GM12878 (cell line): ENCODE data around the gene TYSND1. TPM values are rescaled to one million over a fixed set of nuclear protein-coding genes. Genes with fewer than 3 reads are reported as not detected.

Source experiments
- BCL3 ChIP-seq: IDR thresholded peaks from 2 replicates; pipeline ENCODE4 v1.6.1; 2011; ENCODE audit warnings: borderline replicate concordance, low read depth, mild to moderate bottlenecking, moderate library complexity, low read length; ENCODE audit not compliant: insufficient read depth, poor library complexity, severe bottlenecking
- BMI1 ChIP-seq: fragments of 450-650 bp; IDR thresholded peaks from 2 replicates; pipeline ENCODE4 v1.6.1; 2016; ENCODE audit warnings: mild to moderate bottlenecking, moderate library complexity, borderline replicate concordance
- CHD2 ChIP-seq: IDR thresholded peaks from 2 replicates; pipeline ENCODE4 v1.6.1; 2011; ENCODE audit warnings: low read depth, low read length, improper control_type of control experiment, borderline replicate concordance
- EED ChIP-seq: sonication (generic); IDR thresholded peaks from 2 replicates; pipeline ENCODE4 v1.6.1; 2016; ENCODE audit warnings: antibody characterized with exemption, low read depth
- IKZF1 ChIP-seq: fragments of 450-650 bp; conservative IDR thresholded peaks from 2 replicates; pipeline ENCODE4 v1.6.1; 2017; ENCODE audit warnings: antibody characterized with exemption, mild to moderate bottlenecking
- IRF4 ChIP-seq: IDR thresholded peaks from 2 replicates; pipeline ENCODE4 v1.6.1; 2011; ENCODE audit warnings: low read depth, low read length
- NFYA ChIP-seq: IDR thresholded peaks from 2 replicates; pipeline ENCODE4 v1.6.1; 2011; ENCODE audit warnings: low read depth, mild to moderate bottlenecking, low read length, improper control_type of control experiment, borderline replicate concordance
- NFYB ChIP-seq: IDR thresholded peaks from 2 replicates; pipeline ENCODE4 v1.6.1; 2011; ENCODE audit warnings: low read depth, mild to moderate bottlenecking, low read length, improper control_type of control experiment, moderate library complexity; ENCODE audit not compliant: insufficient read depth
- POLR2A ChIP-seq: IDR thresholded peaks from 2 replicates; pipeline ENCODE4 v1.6.1; 2011; ENCODE audit warnings: low read depth, mild to moderate bottlenecking, low read length
- RELB ChIP-seq: fragments of 450-650 bp; IDR thresholded peaks from 2 replicates; pipeline ENCODE4 v1.6.1; 2017; ENCODE audit warnings: low read depth, mild to moderate bottlenecking, moderate library complexity
- SKIL ChIP-seq: fragments of 450-650 bp; IDR thresholded peaks from 2 replicates; pipeline ENCODE4 v1.6.1; 2017; ENCODE audit warnings: mild to moderate bottlenecking, low read depth, inconsistent platforms; ENCODE audit not compliant: poor library complexity, severe bottlenecking
- SMARCA5 ChIP-seq: fragments of 450-650 bp; IDR thresholded peaks from 2 replicates; pipeline ENCODE4 v1.6.1; 2017; ENCODE audit warnings: mild to moderate bottlenecking
- TCF3 ChIP-seq: IDR thresholded peaks from 2 replicates; pipeline ENCODE4 v1.6.1; 2012; ENCODE audit warnings: low read depth, mild to moderate bottlenecking, low read length, borderline replicate concordance; ENCODE audit not compliant: insufficient read depth
- polyA plus RNA-seq, 11 experiments: library from polyadenylated mRNA; depleted of rRNA in 4 of 11; unstranded in 6 of 11; stranded (reverse) in 5 of 11; fragments of >200 nt; fragmentation: Nextera tagmentation in 4 of 11; fragmentation: Illumina TruSeq in 1 of 11; extraction: Ambion mirVana in 4 of 11; extraction: Trizol in 1 of 11; gene quantifications; 1 replicate in 1 of 11; 2 replicates in 10 of 11; pipeline versions ENCODE4 v1.2.1 to v1.2.3, GENCODE V29; 2011 to 2016; ENCODE audit warnings: inconsistent platforms in 2 of 11, missing spikeins in 2 of 11, low read depth in 1 of 11
- total RNA-seq, 4 experiments: library from RNA; depleted of rRNA in 3 of 4; stranded (reverse); fragments of >200 nt in 3 of 4; fragmentation: Illumina TruSeq in 1 of 4; extraction: Trizol in 1 of 4; gene quantifications; 2 replicates each; pipeline versions ENCODE4 v1.2.1 to v1.2.3, GENCODE V29; 2013 to 2021
- TF ChIP-seq, protein P1 (sequence below): fragments of 450-650 bp; IDR thresholded peaks from 2 replicates; pipeline ENCODE4 v1.6.1; 2017; ENCODE audit warnings: borderline replicate concordance
- TF ChIP-seq, protein P2 (sequence below): fragments of 450-650 bp; IDR thresholded peaks from 2 replicates; pipeline ENCODE4 v1.6.1; 2018; ENCODE audit warnings: mild to moderate bottlenecking, low read depth, moderate library complexity; ENCODE audit not compliant: partially characterized antibody
- TF ChIP-seq, protein P3 (sequence below): fragments of 450-650 bp; conservative IDR thresholded peaks from 2 replicates; pipeline ENCODE4 v1.6.1; 2017; ENCODE audit warnings: mild to moderate bottlenecking, moderate library complexity

Gene TYSND1
- total and polyA plus RNA-seq, 10 of the 15 experiments (the other 5 are each of a cell fraction or from before 2014, with no cell fraction given) = 1.9 to 21.4 (median 12.0) TPM

DNA sequence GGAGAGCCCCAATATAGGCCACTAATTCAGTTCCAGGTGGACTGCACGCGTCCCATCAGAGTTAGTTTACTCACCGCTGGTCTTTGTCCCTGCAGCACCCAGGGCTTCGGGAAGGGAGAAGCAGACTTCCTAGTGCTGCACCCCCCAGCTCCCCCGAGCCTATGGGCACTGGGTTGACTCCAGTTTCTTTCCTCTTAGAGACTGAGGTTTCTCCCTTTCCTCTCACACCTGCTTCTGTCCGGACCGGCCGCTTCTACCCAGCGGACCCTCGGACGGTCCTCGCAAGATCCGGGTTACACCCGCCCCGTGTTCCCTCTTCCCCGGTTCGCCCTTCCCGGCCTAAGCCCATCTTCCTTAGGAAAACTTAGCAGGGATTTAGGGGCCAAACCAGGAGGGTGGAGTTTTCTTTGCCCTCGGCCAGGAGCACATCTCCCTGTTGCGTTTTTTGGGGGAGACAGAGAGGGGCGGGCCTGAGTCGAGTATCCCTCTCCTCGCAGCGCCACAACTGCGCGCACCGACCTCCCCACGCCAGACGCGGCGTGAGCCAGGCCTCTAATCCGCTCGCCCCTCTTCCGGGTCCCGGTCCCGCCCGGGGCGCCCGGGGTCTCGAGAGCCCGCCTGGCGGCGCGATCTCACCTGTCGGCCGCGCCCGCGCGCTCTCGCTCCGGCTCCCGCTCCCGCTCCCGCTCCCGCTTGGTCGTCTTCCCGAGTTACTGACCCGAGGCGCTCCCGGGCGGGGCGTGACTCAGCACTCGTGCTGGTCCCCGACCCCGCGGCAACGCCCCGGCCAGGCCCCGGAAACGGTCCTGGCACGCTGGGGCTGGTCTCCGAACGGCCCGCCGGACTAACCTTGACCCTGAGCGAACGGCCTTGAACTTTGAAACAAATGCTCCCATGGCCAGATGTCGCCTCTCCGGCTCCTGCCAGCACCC, 14.1 kb downstream of the TYSND1 start, which contains the start of gene AIFM2 (continued):
- TF ChIP-seq BCL3 (peak; percentile 39), RELB (no peak), CHD2 (peak; percentile 14; the same call in 1 of the 2 replicates), EED (peak; percentile 12), NFYB (no peak), BMI1 (no peak), TCF3 (peak; percentile 37; the same call in 1 of the 2 replicates), IRF4 (no peak), POLR2A (peak; percentile 88), NFYA (no peak), SMARCA5 (0 out of 2 replicates have a peak, but pooled peaks have one; percentile 44), IKZF1 (peak; percentile 90), SKIL (no peak)
- TF ChIP-seq, protein P1, sequence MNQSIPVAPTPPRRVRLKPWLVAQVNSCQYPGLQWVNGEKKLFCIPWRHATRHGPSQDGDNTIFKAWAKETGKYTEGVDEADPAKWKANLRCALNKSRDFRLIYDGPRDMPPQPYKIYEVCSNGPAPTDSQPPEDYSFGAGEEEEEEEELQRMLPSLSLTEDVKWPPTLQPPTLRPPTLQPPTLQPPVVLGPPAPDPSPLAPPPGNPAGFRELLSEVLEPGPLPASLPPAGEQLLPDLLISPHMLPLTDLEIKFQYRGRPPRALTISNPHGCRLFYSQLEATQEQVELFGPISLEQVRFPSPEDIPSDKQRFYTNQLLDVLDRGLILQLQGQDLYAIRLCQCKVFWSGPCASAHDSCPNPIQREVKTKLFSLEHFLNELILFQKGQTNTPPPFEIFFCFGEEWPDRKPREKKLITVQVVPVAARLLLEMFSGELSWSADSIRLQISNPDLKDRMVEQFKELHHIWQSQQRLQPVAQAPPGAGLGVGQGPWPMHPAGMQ = no peak
- TF ChIP-seq, protein P2, sequence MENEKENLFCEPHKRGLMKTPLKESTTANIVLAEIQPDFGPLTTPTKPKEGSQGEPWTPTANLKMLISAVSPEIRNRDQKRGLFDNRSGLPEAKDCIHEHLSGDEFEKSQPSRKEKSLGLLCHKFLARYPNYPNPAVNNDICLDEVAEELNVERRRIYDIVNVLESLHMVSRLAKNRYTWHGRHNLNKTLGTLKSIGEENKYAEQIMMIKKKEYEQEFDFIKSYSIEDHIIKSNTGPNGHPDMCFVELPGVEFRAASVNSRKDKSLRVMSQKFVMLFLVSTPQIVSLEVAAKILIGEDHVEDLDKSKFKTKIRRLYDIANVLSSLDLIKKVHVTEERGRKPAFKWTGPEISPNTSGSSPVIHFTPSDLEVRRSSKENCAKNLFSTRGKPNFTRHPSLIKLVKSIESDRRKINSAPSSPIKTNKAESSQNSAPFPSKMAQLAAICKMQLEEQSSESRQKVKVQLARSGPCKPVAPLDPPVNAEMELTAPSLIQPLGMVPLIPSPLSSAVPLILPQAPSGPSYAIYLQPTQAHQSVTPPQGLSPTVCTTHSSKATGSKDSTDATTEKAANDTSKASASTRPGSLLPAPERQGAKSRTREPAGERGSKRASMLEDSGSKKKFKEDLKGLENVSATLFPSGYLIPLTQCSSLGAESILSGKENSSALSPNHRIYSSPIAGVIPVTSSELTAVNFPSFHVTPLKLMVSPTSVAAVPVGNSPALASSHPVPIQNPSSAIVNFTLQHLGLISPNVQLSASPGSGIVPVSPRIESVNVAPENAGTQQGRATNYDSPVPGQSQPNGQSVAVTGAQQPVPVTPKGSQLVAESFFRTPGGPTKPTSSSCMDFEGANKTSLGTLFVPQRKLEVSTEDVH = no peak
- TF ChIP-seq, protein P3, sequence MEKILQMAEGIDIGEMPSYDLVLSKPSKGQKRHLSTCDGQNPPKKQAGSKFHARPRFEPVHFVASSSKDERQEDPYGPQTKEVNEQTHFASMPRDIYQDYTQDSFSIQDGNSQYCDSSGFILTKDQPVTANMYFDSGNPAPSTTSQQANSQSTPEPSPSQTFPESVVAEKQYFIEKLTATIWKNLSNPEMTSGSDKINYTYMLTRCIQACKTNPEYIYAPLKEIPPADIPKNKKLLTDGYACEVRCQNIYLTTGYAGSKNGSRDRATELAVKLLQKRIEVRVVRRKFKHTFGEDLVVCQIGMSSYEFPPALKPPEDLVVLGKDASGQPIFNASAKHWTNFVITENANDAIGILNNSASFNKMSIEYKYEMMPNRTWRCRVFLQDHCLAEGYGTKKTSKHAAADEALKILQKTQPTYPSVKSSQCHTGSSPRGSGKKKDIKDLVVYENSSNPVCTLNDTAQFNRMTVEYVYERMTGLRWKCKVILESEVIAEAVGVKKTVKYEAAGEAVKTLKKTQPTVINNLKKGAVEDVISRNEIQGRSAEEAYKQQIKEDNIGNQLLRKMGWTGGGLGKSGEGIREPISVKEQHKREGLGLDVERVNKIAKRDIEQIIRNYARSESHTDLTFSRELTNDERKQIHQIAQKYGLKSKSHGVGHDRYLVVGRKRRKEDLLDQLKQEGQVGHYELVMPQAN = peak; percentile 65; the same call in 1 of the 2 replicates
